GM18858 (cell line): Measurements from ENCODE around the gene CDSN.

Experiments used
- ATAC-seq: cut with Tn5 transposase; IDR thresholded peaks from one replicate; pipeline ENCODE4 v1.9.1; 2021; ENCODE audit not compliant: unreplicated experiment

Gene CDSN

GRCh38 chr6:31149827-31150447, 29.7 kb upstream of the CDSN start:
- no peak for ATAC-seq

GRCh38 chr6:31145386-31145785, 25.1 kb upstream of the CDSN start:
- ATAC-seq, result no peak

GRCh38 chr6:31144970-31145340, 24.7 kb upstream of the CDSN start:
- ATAC-seq, result no peak

GRCh38 chr6:31144296-31144969, 24.2 kb upstream of the CDSN start:
- ATAC-seq, result no peak

GRCh38 chr6:31143148-31143547, 22.9 kb upstream of the CDSN start:
- no peak for ATAC-seq

- no peak for ATAC-seq
These were observed 22.1 kb upstream of the CDSN start for GRCh38 chr6:31142361-31142761.

- no peak for ATAC-seq
These were observed 20.4 kb upstream of the CDSN start for GRCh38 chr6:31140643-31141042.

- ATAC-seq, result no peak
These were observed 19.4 kb upstream of the CDSN start for GRCh38 chr6:31139599-31139998.

GRCh38 chr6:31138982-31139381, 18.7 kb upstream of the CDSN start, which contains the start of gene PSORS1C2:
Gene PSORS1C2, minus strand, starts transcription at chr6:31139066. Its CDS starts 40 bp downstream, at chr6:31139026.
- ATAC-seq, result no peak

- ATAC-seq, result no peak
These were observed 15.5 kb upstream of the CDSN start for GRCh38 chr6:31135710-31136109.

- no peak for ATAC-seq
These were observed 12.6 kb upstream of the CDSN start for GRCh38 chr6:31132806-31133205.

- ATAC-seq, result no peak
These were observed 11.3 kb upstream of the CDSN start for GRCh38 chr6:31131595-31131994.

GRCh38 chr6:31130751-31131150, 10.5 kb upstream of the CDSN start:
- no peak for ATAC-seq

GRCh38 chr6:31129130-31129529, 8.9 kb upstream of the CDSN start:
- no peak for ATAC-seq

GRCh38 chr6:31128093-31128676, 7.9 kb upstream of the CDSN start:
- no peak for ATAC-seq

- ATAC-seq, result no peak
These were observed 6.3 kb upstream of the CDSN start for GRCh38 chr6:31126396-31127175.

GRCh38 chr6:31125586-31126363, 5.5 kb upstream of the CDSN start:
- ATAC-seq, result no peak

- ATAC-seq, result no peak
These were observed 4.9 kb upstream of the CDSN start for GRCh38 chr6:31125162-31125561.

GRCh38 chr6:31122791-31123706, 2.8 kb upstream of the CDSN start:
- no peak for ATAC-seq
